Activated CD8-positive, alpha-beta memory T cell treated with anti-CD3 and anti-CD28 coated beads, Interleukin-2, amount 50 U/mL, for 4 hours (primary cell): ENCODE measurements around the gene OVCH2.
"Not testable (repeated sequence)": the region's sequence is repeated elsewhere in the genome, so short reads cannot be mapped to it uniquely, and the experiment has no call there.

Source experiments
- DNase-seq: peaks from one replicate; pipeline ENCODE4 v3.0.0-alpha.2; 2020

OVCH2 gene, protein sequence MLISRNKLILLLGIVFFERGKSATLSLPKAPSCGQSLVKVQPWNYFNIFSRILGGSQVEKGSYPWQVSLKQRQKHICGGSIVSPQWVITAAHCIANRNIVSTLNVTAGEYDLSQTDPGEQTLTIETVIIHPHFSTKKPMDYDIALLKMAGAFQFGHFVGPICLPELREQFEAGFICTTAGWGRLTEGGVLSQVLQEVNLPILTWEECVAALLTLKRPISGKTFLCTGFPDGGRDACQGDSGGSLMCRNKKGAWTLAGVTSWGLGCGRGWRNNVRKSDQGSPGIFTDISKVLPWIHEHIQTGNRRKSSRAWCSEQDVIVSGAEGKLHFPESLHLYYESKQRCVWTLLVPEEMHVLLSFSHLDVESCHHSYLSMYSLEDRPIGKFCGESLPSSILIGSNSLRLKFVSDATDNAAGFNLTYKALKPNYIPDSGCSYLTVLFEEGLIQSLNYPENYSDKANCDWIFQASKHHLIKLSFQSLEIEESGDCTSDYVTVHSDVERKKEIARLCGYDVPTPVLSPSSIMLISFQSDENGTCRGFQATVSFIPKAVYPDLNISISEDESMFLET

DNA sequence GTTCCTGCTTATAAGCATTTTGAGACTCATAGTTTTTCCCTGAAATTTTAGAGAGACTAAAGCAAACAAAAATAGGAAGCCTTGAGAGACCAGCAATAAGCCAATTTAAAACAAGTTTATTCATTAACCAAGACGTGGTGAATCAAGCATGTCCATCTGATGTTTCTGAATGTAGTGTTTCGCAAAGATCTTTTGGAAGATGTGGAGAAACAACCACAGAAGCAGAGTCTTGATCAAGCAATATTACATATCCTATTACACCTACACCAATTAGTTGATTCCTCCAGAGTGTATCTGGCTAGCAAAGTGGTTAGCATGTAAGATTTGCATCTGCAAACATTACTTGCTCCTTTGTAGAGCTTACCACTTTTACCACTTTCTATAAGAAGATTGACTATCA lies at the start of gene OVCH2:
Gene OVCH2, minus strand, starts transcription at position 101 of the 400 bp plus-strand sequence. Its CDS starts 83 bp downstream, at position 18.
- DNase-seq: no peak

DNA sequence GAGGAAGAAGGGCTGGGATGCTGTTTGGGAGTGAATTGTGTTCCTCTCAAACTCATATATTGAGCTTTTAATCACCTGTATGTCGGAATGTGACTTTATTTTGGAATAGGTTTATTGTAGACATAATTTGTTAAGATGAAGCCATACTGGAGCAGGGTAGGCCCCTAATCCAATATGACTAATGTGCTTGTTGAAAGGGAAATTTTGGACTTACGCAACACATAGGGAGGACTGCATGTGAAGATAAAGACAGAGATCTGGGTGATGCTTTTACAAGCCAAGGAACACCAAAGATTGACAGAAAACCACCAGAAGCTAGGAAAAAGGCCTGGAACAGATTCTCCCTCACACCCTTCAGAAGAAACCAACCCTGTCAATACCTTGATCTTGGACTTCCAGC lies 43.2 kb upstream of the OVCH2 start:
- DNase-seq: no peak

DNA sequence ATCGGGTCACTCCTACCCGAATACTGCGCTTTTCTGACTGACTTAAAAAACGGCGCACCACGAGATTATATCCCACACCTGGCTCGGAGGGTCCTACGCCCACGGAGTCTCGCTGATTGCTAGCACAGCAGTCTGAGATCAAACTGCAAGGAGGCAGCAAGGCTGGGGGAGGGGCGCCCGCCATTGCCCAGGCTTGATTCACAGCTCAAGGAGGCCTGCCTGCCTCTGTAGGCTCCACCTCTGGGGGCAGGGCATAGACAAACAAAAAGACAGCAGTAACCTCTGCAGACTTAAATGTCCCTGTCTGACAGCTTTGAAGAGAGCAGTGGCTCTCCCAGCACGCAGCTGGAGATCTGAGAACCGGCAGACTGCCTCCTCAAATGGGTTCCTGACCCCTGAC lies 28.5 kb upstream of the OVCH2 start:
- DNase-seq: not testable (repeated sequence)

DNA sequence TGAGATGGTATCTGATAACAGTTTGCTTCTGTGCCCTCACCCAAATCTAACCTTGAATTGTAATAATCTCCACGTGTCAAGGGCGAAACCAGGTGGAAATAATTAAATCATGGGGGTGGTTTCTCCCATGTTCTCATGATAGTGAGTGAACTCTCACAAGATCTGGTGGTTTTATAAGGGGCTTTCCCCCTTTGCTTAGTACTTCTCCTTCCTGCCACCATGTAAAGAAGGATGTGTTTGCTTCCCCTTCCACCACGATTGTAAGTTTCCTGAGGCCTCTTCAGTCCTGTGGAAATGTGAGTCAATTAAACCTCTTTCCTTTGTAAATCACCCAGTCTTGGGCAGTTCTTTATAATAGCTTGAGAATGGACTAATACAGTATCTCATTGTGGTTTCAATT lies 8.5 kb upstream of the OVCH2 start:
- no peak for DNase-seq

DNA sequence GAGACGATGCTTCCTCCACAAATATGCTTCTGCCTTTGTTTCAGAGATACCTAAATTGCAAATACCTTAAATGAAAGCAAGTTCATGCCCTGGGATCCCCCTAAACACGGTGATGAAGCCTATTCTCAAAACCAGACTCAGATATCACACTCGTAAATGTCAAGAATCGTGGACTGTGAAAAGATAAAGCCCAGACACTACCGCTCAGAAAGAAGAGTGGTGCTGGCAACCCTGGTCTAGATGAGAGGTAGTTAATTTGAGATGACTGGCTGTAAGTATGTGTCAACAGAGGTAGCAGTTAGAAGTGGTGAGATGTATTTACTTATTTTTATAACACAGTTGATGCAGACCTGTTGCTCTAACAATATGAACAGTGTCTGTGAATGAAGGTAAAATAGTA lies 2.5 kb downstream of the OVCH2 start:
- no peak for DNase-seq

DNA sequence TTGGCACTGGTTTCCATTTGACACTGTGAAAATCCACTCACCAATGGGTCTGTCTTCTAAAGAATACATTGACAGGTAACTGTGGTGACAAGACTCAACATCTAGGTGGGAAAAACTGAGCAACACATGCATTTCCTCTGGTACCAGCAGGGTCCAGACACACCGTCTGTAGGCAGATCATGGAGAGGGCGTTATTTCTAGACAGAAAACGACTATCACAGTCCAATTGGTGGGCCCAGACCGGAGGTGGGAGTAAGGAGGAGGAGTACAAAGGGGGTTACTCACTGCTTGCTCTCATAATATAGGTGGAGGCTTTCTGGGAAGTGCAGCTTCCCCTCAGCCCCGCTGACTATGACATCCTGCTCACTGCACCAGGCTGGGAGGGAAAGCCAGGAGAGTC lies 9.9 kb downstream of the OVCH2 start:
- DNase-seq: no peak

DNA sequence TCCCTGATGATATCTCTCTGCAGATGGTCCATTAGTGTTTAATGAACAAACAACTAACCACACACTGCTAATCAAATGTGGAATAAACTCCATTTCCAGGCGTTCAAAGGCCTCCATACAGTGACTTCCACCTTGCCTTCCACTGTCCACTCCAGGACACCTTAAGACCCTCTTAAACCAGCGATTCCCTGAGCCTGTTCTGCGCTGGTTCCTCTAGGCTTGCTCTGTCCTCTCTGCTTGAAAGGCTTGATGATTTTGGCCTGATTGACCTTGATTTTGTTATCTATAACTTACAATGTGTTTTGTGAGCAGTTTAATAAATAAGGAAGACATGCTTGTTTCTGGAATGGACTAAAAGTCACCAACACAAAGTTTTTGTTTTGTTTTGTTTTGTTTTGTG lies 12.0 kb downstream of the OVCH2 start:
- no peak for DNase-seq

DNA sequence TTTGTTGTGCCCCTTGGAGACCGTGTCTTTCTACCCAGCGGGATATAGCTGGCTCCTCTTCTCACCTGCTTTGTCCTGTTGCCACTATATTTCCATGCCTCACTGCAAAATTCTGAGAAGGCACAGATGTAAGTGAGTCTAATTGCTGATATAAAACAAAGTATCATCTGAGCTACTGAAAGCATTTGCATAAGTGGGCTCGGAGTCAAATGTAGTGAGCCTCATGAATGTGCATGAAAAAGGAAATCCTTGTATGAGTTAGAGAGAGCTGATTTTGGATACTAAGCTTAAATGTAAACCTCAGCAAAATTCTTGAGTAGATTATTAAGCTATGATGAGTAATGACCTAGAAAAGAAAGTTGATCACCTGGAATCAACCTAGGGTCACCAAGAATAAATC lies 13.9 kb downstream of the OVCH2 start:
- no peak for DNase-seq

DNA sequence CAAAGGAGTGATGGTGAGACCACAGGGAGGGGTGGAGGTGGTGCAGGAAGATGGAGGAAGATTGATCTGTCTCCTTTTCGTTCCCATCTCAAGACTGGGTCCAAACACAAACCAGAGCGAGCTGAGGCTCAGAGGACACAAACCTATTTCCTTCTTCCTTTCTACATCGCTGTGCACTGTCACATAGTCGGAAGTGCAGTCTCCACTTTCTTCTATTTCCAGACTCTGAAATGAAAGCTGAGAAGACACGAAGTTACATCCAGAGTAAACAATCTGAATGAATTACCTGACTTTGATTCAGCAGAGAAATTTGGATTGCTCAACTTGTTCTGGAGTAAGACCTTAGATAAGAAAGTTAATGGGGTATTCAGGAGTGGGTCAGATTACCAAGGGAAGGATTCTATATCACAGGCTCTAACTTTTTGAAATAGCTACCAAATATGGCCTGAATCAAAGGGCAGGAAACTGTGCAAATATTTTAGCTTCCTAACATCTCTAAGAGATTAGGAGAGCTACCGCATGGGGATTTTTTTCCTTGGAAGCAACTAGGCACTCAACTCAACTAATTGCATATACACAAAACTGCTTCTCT lies 14.4 kb downstream of the OVCH2 start:
- DNase-seq: no peak

DNA sequence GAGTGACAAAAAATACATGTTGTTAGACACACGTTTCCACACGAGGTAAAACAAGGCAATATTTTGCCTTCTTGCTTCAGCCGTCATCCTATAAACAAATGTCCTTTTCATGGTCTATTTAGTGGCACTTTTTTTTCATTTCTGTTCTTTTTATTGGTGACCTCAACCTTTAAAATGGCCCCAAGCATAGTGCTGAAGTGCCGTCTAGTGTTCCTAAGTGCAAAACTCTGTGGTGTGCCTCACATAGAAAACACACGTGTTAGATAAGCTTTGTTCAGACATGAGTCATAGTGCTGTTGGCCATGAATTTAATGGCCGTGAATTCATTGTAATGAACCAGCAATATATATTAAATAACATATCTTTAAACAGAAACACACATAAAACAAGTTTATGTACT lies 15.6 kb downstream of the OVCH2 start:
- DNase-seq: no peak

DNA sequence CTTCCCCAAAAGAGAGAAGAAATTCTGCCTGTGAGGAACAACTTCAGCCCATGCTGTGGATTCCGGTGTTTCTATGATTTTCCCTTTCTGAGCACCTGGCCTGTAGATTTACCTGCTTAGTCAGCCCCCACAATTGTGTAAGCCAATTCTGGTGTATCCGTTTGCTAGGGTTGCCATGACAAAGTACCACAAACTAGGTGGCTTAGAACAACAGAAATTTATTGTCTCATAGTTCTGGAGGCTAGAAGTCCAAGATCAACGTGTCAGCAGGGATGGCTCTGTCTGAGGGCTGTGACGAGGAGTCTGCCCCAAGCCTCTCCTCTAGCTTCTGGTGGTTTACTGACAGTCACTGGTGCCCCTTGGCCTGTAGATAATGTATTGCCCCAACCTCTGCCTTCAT lies 17.0 kb downstream of the OVCH2 start:
- DNase-seq: no peak

DNA sequence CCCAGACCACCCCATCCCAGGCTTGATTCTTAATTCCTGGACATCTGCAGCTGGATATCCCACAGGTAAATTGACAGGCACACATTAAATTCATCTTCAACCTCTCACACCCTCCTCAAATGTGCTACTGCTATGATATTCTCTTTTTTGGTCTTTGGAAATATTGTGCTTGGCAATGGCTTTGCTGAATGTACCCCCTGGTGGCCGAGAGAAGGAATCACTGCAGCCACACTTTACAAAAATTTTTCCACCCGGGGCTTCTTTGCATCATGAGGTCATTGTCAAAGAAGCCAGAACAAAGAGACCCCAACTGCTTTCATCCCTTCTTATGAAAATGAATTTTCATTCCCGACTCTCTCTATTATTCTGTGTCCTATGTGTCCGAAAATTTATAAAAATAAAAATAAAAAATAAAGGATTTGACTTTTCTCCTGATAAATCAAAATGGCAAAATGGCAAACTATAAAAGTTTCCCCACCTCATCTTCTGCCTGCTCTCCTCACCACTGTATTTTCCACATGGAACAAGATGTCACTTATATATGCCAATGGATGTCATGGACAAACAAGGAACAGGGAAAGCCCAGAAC lies 17.9 kb downstream of the OVCH2 start:
- DNase-seq: no peak

DNA sequence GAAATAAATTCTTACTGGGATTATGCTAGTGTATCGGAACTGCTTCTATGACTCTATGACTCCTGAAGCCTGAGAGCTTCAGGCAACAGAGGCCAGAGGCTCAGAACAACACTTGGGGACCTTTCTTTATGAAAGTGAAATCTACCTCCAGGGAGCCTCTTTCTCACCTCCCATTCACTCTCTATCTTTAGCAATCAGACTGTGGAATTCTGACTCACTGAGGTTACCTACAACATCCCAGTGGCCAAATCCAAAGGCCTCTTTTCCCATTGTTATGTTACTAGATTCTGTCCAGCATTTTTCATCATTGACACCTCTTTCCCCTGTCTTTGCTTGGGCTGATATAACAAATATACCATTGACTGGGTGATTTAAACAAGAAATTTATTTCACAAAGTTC lies 18.9 kb downstream of the OVCH2 start:
- DNase-seq: no peak

DNA sequence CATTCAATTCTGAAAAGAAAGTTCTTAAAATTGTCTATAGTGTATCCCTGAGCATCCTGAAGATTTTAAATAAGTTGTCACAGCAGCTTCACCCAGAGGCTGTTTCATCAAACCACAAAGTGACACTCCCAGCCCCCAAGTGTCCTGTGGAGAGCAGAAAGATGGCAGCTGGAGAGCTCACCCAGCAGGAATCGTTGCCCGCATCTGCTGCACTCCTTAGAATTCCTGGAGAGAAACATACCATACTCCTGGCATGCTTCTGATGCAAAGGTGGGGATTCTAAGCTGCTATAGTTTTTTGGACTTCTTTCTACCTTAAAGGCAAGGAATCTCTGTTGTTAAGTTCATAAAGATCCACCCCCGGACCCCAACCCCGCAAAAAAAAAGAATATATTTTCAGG lies 19.5 kb downstream of the OVCH2 start:
- no peak for DNase-seq

DNA sequence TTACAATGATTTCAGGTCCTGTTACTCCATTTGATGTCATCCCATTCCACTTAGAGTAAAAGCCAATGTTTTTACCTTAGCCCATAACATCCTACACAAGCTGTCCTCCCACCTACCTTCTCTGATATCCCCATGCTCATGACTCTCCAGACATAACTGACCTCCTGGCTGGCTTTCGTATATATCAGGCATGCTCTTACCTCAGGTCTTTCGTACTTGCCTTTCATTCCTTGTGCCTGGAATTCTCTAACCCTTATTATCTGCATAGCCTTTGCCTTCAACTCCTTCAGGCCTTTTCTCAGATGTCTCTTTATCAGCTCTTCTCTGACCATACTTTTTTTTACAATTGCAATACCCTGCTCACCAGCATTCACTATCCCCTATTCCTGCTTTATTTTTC lies 22.7 kb downstream of the OVCH2 start:
- DNase-seq: no peak

DNA sequence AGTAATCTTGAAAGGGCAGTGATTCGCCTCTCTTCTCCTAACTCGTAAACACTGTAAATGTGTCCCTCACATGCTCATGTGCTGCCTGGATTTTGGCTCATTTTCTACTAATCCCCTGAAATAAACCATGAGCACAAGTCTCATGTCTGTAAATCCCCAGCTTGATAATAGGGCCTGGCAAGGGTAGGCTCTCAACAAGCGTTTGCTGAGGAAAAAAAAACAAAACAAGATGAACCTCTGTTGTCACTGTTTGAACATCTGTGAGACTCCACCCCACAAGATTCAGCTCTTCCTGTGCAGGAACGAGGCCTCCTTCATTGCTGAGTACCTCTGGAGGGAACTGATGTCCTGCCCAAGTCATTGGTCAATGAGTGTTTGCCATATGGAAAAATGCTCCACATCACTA lies 28.5 kb downstream of the OVCH2 start:
- DNase-seq: no peak

DNA sequence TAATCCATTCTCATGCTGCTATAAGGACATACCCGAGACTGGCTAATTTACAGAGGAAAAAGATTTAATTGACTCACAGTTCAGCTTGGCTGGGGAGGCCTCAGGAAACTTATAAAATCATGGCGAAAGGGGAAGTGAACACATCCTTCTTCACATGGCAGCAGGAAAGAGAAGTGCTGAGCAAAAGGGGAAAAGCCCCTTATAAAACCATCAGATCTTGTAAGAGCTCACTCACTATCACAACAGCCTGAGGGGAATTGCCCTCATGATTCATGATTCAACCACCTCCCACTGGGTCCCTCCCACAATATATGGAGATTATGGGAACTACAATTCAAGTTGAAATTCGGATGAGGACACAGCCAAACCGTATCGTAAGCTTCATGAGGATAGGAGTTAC lies 29.2 kb downstream of the OVCH2 start:
- DNase-seq: no peak

DNA sequence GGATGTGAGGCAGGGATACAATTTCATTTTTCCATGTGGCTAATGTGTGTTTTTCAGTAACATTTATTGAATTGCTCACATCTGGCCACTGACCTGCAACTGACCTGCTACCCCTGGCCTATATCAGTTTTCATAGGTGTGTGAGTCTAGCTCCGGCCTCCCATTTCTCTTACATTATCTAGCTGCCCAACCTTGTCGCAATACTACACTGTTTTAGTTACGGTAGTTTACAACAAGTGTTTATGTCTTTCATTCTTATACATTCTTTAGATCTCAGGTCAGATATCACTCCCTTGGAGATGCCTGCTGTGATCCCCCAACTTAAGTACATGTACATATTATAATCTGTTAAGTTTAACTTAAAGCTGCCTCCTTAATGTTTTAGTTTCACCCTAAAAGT lies 30.6 kb downstream of the OVCH2 start:
- no peak for DNase-seq

DNA sequence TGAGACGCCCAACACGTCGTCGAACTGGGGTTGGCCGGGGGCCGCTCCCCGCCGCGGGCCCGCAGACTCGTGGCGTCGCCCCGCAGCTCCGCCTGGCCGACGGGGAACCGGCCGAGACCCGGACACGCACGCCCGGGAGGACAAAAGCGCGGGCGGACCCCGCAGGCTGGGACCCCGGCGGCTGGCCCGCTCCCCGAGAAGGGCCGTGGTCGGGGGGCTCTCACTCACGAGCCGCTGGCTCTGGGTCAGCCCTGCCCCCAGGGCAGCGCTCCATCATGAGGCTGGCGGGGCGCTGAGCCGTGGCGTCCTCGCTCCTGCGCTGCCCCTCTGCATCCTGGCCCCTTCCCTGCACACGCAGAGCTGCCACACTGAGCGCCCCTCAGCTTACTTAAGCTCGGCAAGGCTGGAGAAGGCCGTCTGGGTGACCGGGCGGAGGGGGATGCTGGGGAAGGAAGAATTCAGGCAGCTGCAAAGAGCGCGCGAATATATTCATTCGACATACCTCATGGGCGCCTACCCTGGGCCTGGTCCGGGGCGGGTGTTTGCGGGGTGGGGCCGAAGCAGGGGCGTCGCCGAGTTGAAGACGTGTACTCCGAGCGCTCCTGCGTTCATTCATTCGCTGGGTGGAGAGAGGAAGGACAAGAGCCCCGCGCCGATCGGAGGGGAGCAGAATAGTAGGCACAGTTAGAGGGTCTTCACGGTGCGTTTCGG lies 32.4 kb downstream of the OVCH2 start:
- no peak for DNase-seq

DNA sequence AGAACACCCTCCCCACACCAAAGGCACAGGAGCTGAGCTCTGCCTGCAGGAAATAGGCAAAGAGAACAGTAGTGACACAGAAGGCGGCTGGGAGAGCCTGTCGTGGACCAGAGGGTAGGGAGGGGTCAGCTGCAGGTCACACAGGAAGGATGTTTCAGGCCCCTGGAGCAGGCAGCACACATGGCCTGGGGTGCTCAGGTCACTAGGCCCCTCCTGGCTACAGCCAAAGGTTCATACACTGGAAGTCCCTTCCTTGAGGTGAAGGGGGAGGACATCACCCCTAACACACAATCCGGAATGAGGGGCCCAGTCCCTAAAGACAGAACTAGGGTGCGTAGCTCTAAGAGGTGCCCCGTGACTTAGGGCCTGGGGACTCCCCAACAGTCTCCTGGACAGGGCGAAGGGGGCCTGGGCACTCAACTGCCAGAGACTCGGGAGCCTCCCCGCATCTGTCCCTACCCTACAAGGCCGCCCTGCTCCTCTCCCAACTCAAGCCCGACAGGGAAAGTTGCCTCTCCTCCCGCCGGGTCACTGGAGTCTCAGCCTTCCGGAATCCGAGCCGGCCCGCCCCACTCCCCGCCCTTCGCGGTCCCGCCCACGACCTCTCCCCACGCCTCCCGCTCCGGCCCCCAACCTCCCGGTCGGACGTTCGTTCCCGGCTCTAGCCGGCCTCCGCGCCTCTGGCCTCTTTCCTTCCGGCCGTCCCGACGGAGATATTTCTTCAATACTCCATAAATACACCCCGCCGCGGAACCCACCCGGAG lies 33.1 kb downstream of the OVCH2 start, which contains the start of gene CYB5R2:
Gene CYB5R2, minus strand, starts transcription at position 541 of the 764 bp plus-strand sequence. CDS start 675 bp downstream, outside the sequence.
- no peak for DNase-seq

DNA sequence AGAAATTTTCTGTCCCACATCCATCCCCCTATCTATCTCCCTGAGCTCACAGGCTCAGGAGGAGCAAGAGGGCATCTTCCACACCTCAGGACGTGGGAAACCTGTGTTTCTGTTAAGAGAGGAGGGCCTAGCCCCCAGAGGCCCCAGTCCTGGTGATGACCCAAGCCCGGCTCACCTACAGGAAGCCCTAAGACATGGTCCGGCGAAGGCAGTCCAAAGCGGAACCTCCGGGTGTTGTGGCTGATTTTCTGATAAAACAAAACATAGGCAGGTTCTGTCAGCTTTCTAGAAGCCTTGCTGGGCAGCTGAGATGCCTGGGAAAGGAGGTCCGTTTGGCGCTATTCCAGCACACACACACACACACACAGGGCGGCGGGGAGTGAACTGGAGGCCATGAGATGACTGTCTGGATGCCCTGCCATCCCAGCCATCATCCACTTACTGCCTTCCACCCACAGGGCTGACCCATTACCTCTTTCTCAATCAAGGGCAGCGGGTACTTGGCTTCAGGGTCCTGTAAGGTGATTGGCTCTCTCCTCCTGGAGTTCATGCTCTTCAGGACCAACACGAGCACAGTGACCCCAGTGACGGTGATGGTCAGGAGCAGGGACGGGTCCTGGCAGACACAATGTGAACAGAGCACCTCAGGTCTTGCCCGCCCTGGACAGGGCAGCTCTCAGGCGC lies 33.9 kb downstream of the OVCH2 start:
- no peak for DNase-seq
